Prostate gland (tissue), 2 donors: ENCODE results near the gene AOAH.

Source experiments
- CTCF ChIP-seq, 4 experiments: fragments of 200-600 bp in 2 of 4; fragments of 450-650 bp in 2 of 4; sonication (generic) in 2 of 4; IDR thresholded peaks; 1 replicate in 3 of 4; 2 replicates in 1 of 4; pipeline ENCODE4 v1.5.1; 2016 to 2019; ENCODE audit warnings: antibody characterized with exemption in 4 of 4, mild to moderate bottlenecking in 2 of 4, moderate library complexity in 2 of 4
- POLR2A ChIP-seq: fragments of 450-650 bp; IDR thresholded peaks from one replicate; pipeline ENCODE4 v1.6.1; 2016; ENCODE audit warnings: antibody characterized with exemption, mild to moderate bottlenecking
- POLR2AphosphoS5 ChIP-seq: sonication (generic); formaldehyde crosslinking; IDR thresholded peaks from one replicate; pipeline ENCODE4 v1.6.1; 2017; ENCODE audit warnings: antibody characterized with exemption

- TF ChIP-seq POLR2A (no peak), CTCF (IDR thresholded peaks at IDR 0.05) (no peak), POLR2AphosphoS5 (no peak)
Measured at GRCh38 chr7:36692456-36692855, 31.8 kb downstream of the AOAH start.
